Amniotic epithelial cell (primary cell): ENCODE data around the gene NUDT16L1.
A peak's percentile ranks its signal among the peaks of the same experiment; 100 is the strongest.
"Not testable (repeated sequence)": the region's sequence is repeated elsewhere in the genome, so short reads cannot be mapped to it uniquely, and the experiment has no call there.

Experiments used
- DNase-seq: peaks from one replicate; pipeline ENCODE4 v3.0.0-alpha.2; 2010; ENCODE audit warnings: low read depth

The NUDT16L1 gene

GRCh38 chr16:4718466-4718865, 25.1 kb downstream of the NUDT16L1 start:
- DNase-seq, result no peak

GRCh38 chr16:4723071-4723767, 29.9 kb downstream of the NUDT16L1 start:
- DNase-seq, result peak; percentile 22

- DNase-seq, result no peak
These were observed 31.4 kb downstream of the NUDT16L1 start for GRCh38 chr16:4724661-4725270.

GRCh38 chr16:4726616-4727015, 33.3 kb downstream of the NUDT16L1 start:
- DNase-seq, result no peak

GRCh38 chr16:4728676-4729075, 35.3 kb downstream of the NUDT16L1 start:
- no peak for DNase-seq

- no peak for DNase-seq
These were observed 36.5 kb downstream of the NUDT16L1 start for GRCh38 chr16:4729876-4730275.

GRCh38 chr16:4733211-4733742, 39.9 kb downstream of the NUDT16L1 start:
- DNase-seq, result no peak

GRCh38 chr16:4733747-4734062, 40.3 kb downstream of the NUDT16L1 start:
- DNase-seq, result no peak

GRCh38 chr16:4734063-4734729, 40.8 kb downstream of the NUDT16L1 start, which contains the start of the genes ANKS3 and DNAAF8:
ANKS3 (minus strand) TSS chr16:4734271; CDS start chr16:4730149, 4,122 bp downstream.
DNAAF8 (plus strand) TSS chr16:4734537; CDS start chr16:4736515, 1,978 bp downstream.
- DNase-seq, result peak; percentile 97

GRCh38 chr16:4734730-4735535, 41.6 kb downstream of the NUDT16L1 start:
- peak; percentile 62 for DNase-seq

GRCh38 chr16:4736546-4736945, 43.2 kb downstream of the NUDT16L1 start:
- no peak for DNase-seq

- DNase-seq, result no peak
These were observed 44.2 kb downstream of the NUDT16L1 start for GRCh38 chr16:4737545-4737944.

- DNase-seq, result not testable (repeated sequence)
These were observed 45.0 kb downstream of the NUDT16L1 start for GRCh38 chr16:4738370-4738769.

- DNase-seq, result no peak
These were observed 50.0 kb downstream of the NUDT16L1 start for GRCh38 chr16:4743226-4743878.

- DNase-seq, result no peak
These were observed 51.4 kb downstream of the NUDT16L1 start for GRCh38 chr16:4744555-4745273.

- DNase-seq, result no peak
These were observed 51.9 kb downstream of the NUDT16L1 start for GRCh38 chr16:4745274-4745569.
